CD4-positive, alpha-beta T cell (primary cell): ENCODE results near the gene CPSF4L. TPM values are rescaled to one million over a fixed set of nuclear protein-coding genes. Genes with fewer than 3 reads are reported as not detected.

Experiments
- ATAC-seq: fragments of 200-7000 bp; cut with Tn5 transposase; one replicate; pipeline ENCODE4 v1.10.0; 2022; ENCODE audit warnings: mild to moderate bottlenecking; ENCODE audit not compliant: poor library complexity
- CTCF ChIA-PET: fragments of 350-600 bp; sonication (Branson Sonifier 250); formaldehyde crosslinking; loops from one replicate; lab custom pipeline; 2021; ENCODE audit warnings: antibody characterized with exemption, inconsistent platforms; lab: Charles Lee
- POLR2A ChIA-PET: fragments of 350-600 bp; sonication (Branson Sonifier 250); formaldehyde crosslinking; loops from one replicate; lab custom pipeline; 2021; ENCODE audit warnings: antibody characterized with exemption, inconsistent platforms; lab: Charles Lee
- DNase-seq, 14 experiments: peaks; one replicate each; pipeline ENCODE4 v3.0.0-alpha.2; 2013 to 2020; ENCODE audit warnings: mixed read lengths in 2 of 14
- H3K27ac ChIP-seq, 2 donors: one replicate each; pipeline versions ENCODE4 v1.5.1 to v1.7.0; 2013; ENCODE audit warnings: low read length in 2 of 2, low read depth in 1 of 2, mild to moderate bottlenecking in 1 of 2
- H3K27me3 ChIP-seq, 2 experiments: 1 replicate in 1 of 2; 2 replicates in 1 of 2; pipeline versions ENCODE4 v1.6.1 to v1.7.0; 2013; ENCODE audit warnings: low read length in 2 of 2, control low read depth in 1 of 2, mild to moderate bottlenecking in 1 of 2, moderate library complexity in 1 of 2; ENCODE audit not compliant: insufficient read depth in 2 of 2, control insufficient read depth in 1 of 2
- H3K36me3 ChIP-seq: one replicate; pipeline ENCODE4 v1.6.1; 2013; ENCODE audit warnings: low read length, control low read depth; ENCODE audit not compliant: insufficient read depth
- H3K4me1 ChIP-seq: one replicate; pipeline ENCODE4 v1.6.1; 2013; ENCODE audit warnings: low read length, control low read depth; ENCODE audit not compliant: insufficient read depth
- H3K4me3 ChIP-seq: one replicate; pipeline ENCODE4 v1.5.1; 2013; ENCODE audit warnings: mild to moderate bottlenecking, low read length, moderate library complexity
- H3K9me3 ChIP-seq, 2 experiments: 1 replicate in 1 of 2; 2 replicates in 1 of 2; pipeline versions ENCODE4 v1.6.1 to v1.7.0; 2013; ENCODE audit warnings: low read length in 2 of 2, mild to moderate bottlenecking in 2 of 2, control low read depth in 1 of 2, moderate library complexity in 1 of 2; ENCODE audit not compliant: control insufficient read depth in 1 of 2, insufficient read depth in 1 of 2
- H3K27ac Mint-ChIP-seq: one replicate; pipeline ENCODE4 v1.8.0; 2020; ENCODE audit warnings: mixed read lengths
- H3K27me3 Mint-ChIP-seq: one replicate; pipeline ENCODE4 v1.8.0; 2021; ENCODE audit warnings: mixed read lengths
- H3K36me3 Mint-ChIP-seq: one replicate; pipeline ENCODE4 v1.8.0; 2021; ENCODE audit warnings: low read depth, mixed read lengths
- H3K4me1 Mint-ChIP-seq: one replicate; pipeline ENCODE4 v1.8.0; 2021; ENCODE audit warnings: low read depth, mixed read lengths
- H3K4me3 Mint-ChIP-seq: one replicate; pipeline ENCODE4 v1.8.0; 2020; ENCODE audit warnings: mild to moderate bottlenecking, mixed read lengths
- H3K9me3 Mint-ChIP-seq: one replicate; pipeline ENCODE4 v1.8.0; 2020; ENCODE audit warnings: mixed read lengths
- CTCF ChIP-seq: fragments of 200-600 bp; IDR thresholded peaks from one replicate; pipeline ENCODE4 v1.8.0; 2022; ENCODE audit warnings: antibody characterized with exemption, mild to moderate bottlenecking
- intact Hi-C, 2 experiments: fragments of 100-400 bp; cut with DNase I in 1 of 2; cut with micrococcal nuclease in 1 of 2; formaldehyde crosslinking; loops; one replicate each; pipeline versions ENCODE4 v1.15.1 to v1.9.0; 2023 to 2025; cut with DNase I, micrococcal nuclease
- total RNA-seq, 174 experiments: library from RNA in 2 of 174; stranded (reverse) in 2 of 174; gene quantifications; one replicate each; pipeline ENCODE4 v1.2.3 and lab custom pipeline; 2021 to 2026

CPSF4L gene
- total RNA-seq, 2 experiments from 2014 or later = not detected

GRCh38 chr17:73214008-73214407 lies 47.7 kb downstream of the CPSF4L start:
- Histone ChIP-seq H3K4me1 (peaks cover 26% of the 10 kb centered on the region), H3K36me3 (peaks cover 35% of the 10 kb centered on the region), H3K9me3 (no peaks in the 10 kb centered on the region), H3K27me3 (no peaks in the 10 kb centered on the region), H3K4me3 (no peak overlapping the region), H3K27ac (no peak overlapping the region)
- Mint-ChIP-seq H3K36me3 (peaks cover 63% of the 10 kb centered on the region), H3K4me3 (no peak overlapping the region), H3K27me3 (no peaks in the 10 kb centered on the region), H3K9me3 (no peaks in the 10 kb centered on the region), H3K4me1 (peaks cover 49% of the 10 kb centered on the region), H3K27ac (peak overlapping the region; percentile 67)
- no peak for ATAC-seq
- ChIA-PET POLR2A (interaction anchor here (1.8 kb wide), 1 partner anchor 18 kb away, joined by 7 read pairs; a partner anchor contains a TSS), CTCF (no interaction called here)
- no peak for TF ChIP-seq CTCF
- intact Hi-C loops = no loop called here
- DNase-seq = no peak

- peaks cover 55% of the 10 kb centered on the region for H3K4me1 Mint-ChIP-seq
- no peaks in the 10 kb centered on the region for H3K27me3 Mint-ChIP-seq
- peaks cover 72% of the 10 kb centered on the region for H3K36me3 Mint-ChIP-seq
- H3K27ac Mint-ChIP-seq = peak overlapping the region; percentile 86
- H3K4me1 ChIP-seq = peaks cover 26% of the 10 kb centered on the region
- DNase-seq (peak in 13 of 14 experiments; percentile 43 to 90 (median 64)), ATAC-seq (peak; percentile 84)
- H3K4me3 Mint-ChIP-seq = peak overlapping the region; percentile 81
- POLR2A ChIA-PET = interaction anchor here (0.8 to 3.7 kb wide), 6 partner anchors 8 to 99 kb away, joined by 4 to 39 read pairs (median 5); partner anchors contain the start of gene COG1
- H3K4me3 ChIP-seq = peak overlapping the region; percentile 22
- no peaks in the 10 kb centered on the region for H3K9me3 ChIP-seq
- peak overlapping the region in 1 of 2 donors; percentile 19 for H3K27ac ChIP-seq
- no peaks in the 10 kb centered on the region for H3K9me3 Mint-ChIP-seq
- TF ChIP-seq CTCF = no peak
- H3K27me3 ChIP-seq = no peaks in the 10 kb centered on the region
- intact Hi-C loops = loop anchor here in 1 of 2 experiments (1.0 to 2.0 kb wide), 2 partner anchors 19 to 21 kb away; partner anchors contain the start of gene COG1
- CTCF ChIA-PET = interaction anchor here (1.0 to 2.4 kb wide), 3 partner anchors 9 to 20 kb away, joined by 4 read pairs; a partner anchor contains a TSS
- H3K36me3 ChIP-seq = peaks cover 46% of the 10 kb centered on the region
Observed at GRCh38 chr17:73211745-73212144, 49.9 kb downstream of the CPSF4L start.

GRCh38 chr17:73210002-73210678 lies 51.5 kb downstream of the CPSF4L start:
- ChIA-PET CTCF (interaction anchor here (0.8 to 2.4 kb wide), 2 partner anchors 17 to 19 kb away, joined by 3 to 4 read pairs; no protein-coding TSS in a partner anchor), POLR2A (interaction anchor here (2.6 to 3.7 kb wide), 2 partner anchors 17 to 22 kb away, joined by 18 to 39 read pairs; partner anchors contain the start of gene COG1)
- Mint-ChIP-seq H3K27me3 (no peaks in the 10 kb centered on the region), H3K9me3 (no peaks in the 10 kb centered on the region), H3K4me3 (peak overlapping the region; percentile 20), H3K27ac (peak overlapping the region; percentile 86), H3K36me3 (peaks cover 72% of the 10 kb centered on the region), H3K4me1 (peaks cover 39% of the 10 kb centered on the region)
- Histone ChIP-seq H3K27me3 (no peaks in the 10 kb centered on the region), H3K4me1 (peaks cover 19% of the 10 kb centered on the region), H3K36me3 (peaks cover 55% of the 10 kb centered on the region), H3K9me3 (no peaks in the 10 kb centered on the region), H3K27ac (peak overlapping the region in 1 of 2 donors; percentile 0), H3K4me3 (no peak overlapping the region)
- DNase-seq (peak in 2 of 14 experiments; percentile 48 to 50), ATAC-seq (peak; percentile 37)
- intact Hi-C loops = loop anchor here in 1 of 2 experiments (2.0 kb wide), 1 partner anchor 17 kb away; the partner anchor contains the start of gene COG1
- TF ChIP-seq CTCF = no peak
